Stimulated activated CD8-positive, alpha-beta memory T cell treated with anti-CD3 and anti-CD28 coated beads, Interleukin-7, amount 100 ng/mL, for 48 hours (primary cell): Measurements from ENCODE around the gene CALHM3.
"Not testable (repeated sequence)": the region's sequence is repeated elsewhere in the genome, so short reads cannot be mapped to it uniquely, and the experiment has no call there.

ENCODE experiments used
- DNase-seq, 2 donors: peaks; one replicate each; pipeline ENCODE4 v3.0.0-alpha.2; 2020; ENCODE audit warnings: low read depth in 1 of 2; ENCODE audit errors: extremely low read depth in 1 of 2

Gene CALHM3

GRCh38 chr10:103502849-103503660, 24.0 kb upstream of the CALHM3 start:
- no peak for DNase-seq

- DNase-seq = no peak
These were observed 22.1 kb upstream of the CALHM3 start for GRCh38 chr10:103501186-103501585.

- no peak for DNase-seq
These were observed 21.4 kb upstream of the CALHM3 start for GRCh38 chr10:103500481-103500880.

GRCh38 chr10:103499881-103500280, 20.8 kb upstream of the CALHM3 start:
- DNase-seq = no peak

DNA sequence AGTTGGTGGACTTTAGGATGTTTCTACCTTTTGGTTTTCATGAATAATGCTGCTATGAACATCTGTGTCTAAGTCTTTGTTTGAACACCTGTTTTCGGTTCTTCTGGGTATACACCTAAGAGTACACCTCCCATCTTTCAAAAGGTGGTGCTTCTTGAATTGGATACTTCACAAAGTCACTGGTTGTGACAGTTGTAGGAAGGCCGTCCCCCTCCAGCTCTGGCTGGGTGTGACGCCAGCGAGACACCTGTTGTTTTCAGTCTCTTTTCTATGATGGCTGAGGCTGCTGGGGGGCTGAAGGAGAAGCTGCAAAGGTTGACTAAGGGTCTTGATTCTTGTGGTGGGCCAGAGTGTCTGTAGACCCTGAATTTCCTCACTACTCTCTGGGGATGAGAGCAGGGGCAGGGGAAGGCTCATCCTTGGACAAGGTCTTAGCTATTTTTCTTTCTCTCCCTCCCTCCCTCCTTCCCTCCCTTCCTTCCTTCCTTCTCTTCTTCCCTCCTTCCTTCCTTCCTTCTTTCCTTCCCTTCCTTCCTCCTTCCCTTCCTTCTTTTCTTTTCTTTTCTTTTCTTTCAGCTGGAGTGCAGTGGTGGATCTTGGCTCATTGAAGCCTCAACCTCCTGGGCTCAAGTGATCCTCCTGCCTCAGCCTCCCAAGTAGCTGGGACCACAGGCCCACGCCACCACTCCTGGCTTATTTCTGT, 20.0 kb upstream of the CALHM3 start:
- DNase-seq = no peak

DNA sequence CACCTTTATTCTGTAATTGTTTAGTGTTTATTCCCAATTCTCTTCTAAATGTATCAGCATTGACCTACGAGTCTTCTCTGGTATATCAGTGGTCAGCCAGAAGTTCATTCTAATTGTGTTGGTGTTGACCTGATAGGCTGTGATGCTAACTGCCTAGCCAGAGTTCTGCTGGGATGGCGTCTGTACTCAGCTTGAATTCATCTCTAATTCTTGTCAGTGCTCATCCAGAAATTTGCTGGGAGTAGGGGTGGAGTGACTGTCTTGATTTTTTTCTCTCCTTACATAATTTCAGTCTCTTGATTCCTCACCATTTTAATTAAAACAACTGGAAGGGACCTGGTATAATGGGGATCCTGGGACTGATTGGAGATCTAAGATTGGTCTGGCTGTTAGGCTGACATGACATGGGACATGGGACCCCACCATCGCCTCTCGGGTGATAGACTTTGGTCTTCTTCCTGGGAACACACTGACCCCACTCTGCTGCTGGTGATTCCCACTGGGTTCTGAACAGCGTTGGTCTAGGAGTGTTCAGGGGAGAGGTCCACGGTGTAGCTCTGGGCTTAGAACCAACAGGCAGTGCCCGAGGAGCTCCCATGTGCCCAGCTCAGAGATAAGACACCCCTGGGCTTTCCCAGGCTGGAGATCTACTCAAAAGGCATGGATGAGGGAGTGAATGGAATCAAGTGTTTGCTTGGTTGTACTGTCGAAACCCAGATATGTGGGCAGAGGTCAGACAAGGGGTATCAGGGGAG, 18.3 kb upstream of the CALHM3 start:
- no peak for DNase-seq

DNA sequence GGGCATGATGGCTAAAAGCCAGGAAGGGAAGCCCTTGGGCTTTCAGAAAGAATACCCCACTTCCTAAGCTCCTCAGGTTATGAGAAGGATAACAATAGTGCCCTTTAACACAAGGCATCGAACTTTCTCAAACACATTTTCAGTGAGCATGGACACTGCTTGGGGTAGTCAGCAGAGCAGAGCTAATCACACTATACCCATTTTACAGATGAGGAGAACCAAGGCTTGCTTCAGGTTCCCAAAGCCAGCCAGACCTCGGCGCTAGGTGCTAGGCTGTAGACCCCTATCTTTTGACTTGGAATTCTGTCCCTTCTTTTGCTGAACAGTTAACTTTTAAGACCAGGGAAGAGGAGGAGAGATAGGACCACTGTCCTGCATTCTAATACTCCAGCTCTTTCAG, 16.3 kb upstream of the CALHM3 start:
- DNase-seq = no peak

GRCh38 chr10:103493916-103494877, 15.2 kb upstream of the CALHM3 start:
- no peak for DNase-seq

GRCh38 chr10:103493362-103493915, 14.4 kb upstream of the CALHM3 start, which contains the start of gene NEURL1:
NEURL1 (plus strand) TSS chr10:103493705; CDS start chr10:103494388, 683 bp downstream.
- no peak for DNase-seq

DNA sequence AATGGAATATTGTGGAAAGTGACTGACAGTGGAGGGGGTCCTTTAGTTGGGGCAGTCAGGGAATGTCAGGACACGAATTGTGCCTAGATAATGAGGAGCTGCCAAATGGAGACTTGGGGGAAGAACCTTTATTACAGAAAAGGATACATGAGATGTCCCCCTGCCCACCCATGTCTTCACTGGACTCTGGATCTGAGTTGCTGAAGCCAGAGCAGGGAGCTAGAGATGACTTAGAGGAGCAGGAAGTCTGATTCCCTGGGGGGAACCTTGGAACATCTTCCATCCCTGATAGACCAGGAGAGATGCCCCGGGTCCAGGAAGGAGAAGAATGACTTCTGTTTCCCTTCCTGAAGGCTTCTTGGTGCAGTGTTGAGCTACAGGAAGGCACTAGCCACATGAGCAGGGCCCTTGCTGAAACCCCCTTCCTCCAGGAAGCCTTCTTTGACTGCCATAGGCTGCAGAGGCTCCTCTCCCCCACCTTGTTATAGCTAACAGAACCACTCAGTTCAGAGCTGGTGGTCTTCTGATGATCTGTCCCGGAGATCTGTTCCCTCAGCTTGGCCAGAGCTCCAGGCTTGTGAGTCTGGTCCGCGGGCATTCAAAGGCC, 13.7 kb upstream of the CALHM3 start:
- DNase-seq = no peak

- no peak for DNase-seq
These were observed 12.8 kb upstream of the CALHM3 start for GRCh38 chr10:103491729-103492364.

- DNase-seq = no peak
These were observed 11.9 kb upstream of the CALHM3 start for GRCh38 chr10:103490986-103491314.

GRCh38 chr10:103487410-103487708, 8.3 kb upstream of the CALHM3 start:
- no peak for DNase-seq

DNA sequence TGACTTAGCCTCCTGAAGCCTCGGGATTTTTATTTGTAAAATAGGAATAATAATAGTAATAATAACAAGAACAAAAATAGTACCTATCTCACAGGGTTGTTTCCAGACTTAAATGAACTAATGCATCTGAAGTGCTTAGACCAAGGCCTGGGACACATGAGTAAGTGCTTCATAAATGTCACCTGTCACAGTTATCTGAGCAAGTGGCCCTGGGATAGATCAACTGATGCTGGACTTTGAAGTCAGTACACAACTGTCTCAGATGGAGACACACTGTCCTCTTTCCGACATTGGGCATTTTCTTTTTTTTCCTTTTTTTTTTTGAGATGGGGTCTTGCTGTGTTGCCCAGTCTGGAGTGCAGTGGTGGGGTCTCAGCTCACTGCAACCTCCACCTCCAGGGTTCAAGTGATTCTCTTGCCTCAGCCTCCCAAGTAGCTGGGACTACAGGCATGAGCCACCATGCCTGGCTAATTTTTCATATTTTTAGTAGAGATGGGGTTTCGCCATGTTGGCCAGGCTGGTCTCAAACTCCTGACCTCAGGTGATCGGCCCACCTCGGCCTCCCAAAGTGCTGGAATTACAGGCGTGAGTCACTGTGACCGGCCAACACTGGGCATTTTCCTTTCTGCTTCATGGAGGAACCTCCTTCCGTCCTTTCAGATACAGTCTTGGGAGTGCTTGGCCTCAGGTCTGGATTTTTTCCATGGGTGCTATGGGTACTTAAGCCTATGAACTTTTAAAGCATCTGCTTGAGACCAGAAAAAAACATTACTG, 7.8 kb upstream of the CALHM3 start:
- not testable (repeated sequence) for DNase-seq

DNA sequence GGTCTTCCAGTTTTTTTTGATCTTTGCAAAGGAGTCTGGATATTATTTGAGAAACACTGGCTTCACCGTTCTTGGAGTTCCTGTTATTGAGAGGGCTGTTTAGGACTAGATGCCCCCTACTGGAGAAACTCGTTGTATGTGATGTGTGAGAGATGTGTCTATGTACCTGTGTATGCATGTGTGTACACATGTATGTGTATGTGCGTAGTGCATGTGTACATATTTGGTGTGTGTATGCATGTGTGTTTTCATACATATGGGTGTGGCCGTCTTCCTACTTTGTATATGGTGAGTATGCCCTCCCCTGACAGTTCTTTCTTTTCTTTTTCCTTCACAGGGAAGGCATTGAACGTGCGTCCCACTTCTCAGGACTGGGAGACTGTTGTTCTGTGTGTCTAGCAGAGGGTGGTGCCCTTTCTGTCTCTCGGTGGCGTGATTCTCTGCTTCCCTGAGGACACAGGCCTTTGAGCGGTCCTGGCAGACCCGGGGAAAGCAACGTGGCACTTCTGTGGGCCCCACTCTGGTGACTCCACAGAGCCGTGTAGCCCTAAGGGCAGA, 3.0 kb upstream of the CALHM3 start:
- no peak for DNase-seq

GRCh38 chr10:103480521-103480920, 1.5 kb upstream of the CALHM3 start:
- no peak for DNase-seq

DNA sequence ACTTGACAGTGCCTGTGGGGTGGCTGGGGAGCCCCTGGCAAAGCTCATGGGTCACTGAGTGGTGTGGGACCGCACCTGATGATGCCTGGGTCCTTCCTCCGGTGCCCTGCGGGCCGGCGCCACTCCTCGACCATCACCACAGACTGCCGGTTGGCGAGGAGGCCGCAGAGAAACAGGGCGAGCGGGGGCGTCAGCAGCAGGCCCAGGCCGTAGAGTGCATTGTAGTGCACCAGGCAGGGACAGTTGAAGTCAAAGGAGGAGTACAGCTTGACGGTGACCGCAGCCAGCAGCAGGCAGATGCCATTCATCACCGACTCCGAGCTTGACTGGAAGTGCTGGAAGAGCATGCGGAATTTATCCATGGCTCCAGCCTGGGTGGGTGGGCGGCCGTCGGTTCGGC, 369 bp downstream of the CALHM3 start:
- DNase-seq = no peak

GRCh38 chr10:103476046-103476768, 2.8 kb downstream of the CALHM3 start:
- DNase-seq = no peak
